Transverse colon (tissue), 4 donors: ENCODE results near the gene PIEZO1.

Experiments used
- POLR2A ChIP-seq: fragments of 450-650 bp; IDR thresholded peaks from one replicate; pipeline ENCODE4 v1.6.1; 2016; ENCODE audit warnings: antibody characterized with exemption, mild to moderate bottlenecking, moderate library complexity
- POLR2AphosphoS5 ChIP-seq, 3 donors: sonication (generic); formaldehyde crosslinking; IDR thresholded peaks; one replicate each; pipeline ENCODE4 v1.6.1; 2016; ENCODE audit warnings: antibody characterized with exemption in 3 of 3
- TF ChIP-seq, protein P1 (sequence below), 5 experiments: fragments of 200-600 bp in 3 of 5; fragments of 450-650 bp in 2 of 5; sonication (generic) in 3 of 5; IDR thresholded peaks; 1 replicate in 2 of 5; 2 replicates in 3 of 5; pipeline ENCODE4 v1.5.1; 2016 to 2017; ENCODE audit warnings: antibody characterized with exemption in 5 of 5, inconsistent platforms in 3 of 5, mild to moderate bottlenecking in 2 of 5, moderate library complexity in 1 of 5

DNA sequence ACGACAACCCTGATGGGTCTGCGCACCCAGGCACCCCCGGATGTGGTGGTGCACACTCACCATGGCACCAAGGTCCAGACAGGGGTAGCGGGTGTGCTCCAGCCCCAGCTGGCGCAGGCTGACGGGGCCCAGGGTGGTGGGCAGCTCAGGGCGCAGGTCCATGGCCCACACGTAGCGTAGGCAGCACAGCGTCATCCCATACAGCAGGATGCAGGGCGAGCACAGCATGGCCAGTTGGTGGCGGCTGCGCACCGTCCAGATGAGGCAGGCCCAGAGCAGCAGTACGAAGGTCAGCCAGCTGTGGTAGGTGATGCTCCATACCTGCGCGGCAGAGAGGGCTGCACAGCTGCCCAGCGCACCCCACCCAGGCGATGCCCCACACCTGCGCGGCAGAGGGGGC is 48.9 kb downstream of the PIEZO1 start:
- TF ChIP-seq, protein P1, sequence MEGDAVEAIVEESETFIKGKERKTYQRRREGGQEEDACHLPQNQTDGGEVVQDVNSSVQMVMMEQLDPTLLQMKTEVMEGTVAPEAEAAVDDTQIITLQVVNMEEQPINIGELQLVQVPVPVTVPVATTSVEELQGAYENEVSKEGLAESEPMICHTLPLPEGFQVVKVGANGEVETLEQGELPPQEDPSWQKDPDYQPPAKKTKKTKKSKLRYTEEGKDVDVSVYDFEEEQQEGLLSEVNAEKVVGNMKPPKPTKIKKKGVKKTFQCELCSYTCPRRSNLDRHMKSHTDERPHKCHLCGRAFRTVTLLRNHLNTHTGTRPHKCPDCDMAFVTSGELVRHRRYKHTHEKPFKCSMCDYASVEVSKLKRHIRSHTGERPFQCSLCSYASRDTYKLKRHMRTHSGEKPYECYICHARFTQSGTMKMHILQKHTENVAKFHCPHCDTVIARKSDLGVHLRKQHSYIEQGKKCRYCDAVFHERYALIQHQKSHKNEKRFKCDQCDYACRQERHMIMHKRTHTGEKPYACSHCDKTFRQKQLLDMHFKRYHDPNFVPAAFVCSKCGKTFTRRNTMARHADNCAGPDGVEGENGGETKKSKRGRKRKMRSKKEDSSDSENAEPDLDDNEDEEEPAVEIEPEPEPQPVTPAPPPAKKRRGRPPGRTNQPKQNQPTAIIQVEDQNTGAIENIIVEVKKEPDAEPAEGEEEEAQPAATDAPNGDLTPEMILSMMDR (IDR thresholded peaks at IDR 0.05), result no peak
- TF ChIP-seq POLR2A, result no peak
- no peak for TF ChIP-seq POLR2AphosphoS5 (IDR thresholded peaks at IDR 0.05)
